Endometrial microvascular endothelial cells (primary cell): ENCODE data around the gene SORCS2. TPM values are rescaled to one million over a fixed set of nuclear protein-coding genes. Genes with fewer than 3 reads are reported as not detected.

Experiments used
- in situ Hi-C: cut with HindIII; loops from 2 replicates; pipeline ENCODE4 v1.10.0; 2017; ENCODE audit warnings: low sequenced_read_pairs, low pct_unique_long_range_greater_than_20kb; ENCODE audit errors: inconsistent ontology term
- total RNA-seq: library from RNA; depleted of rRNA; stranded (reverse); fragments of >200 nt; gene quantifications from one replicate; pipeline ENCODE4 v1.2.3, GENCODE V29; 2015; ENCODE audit errors: inconsistent ontology term

Gene SORCS2
- total RNA-seq, 1 donor from 2014 or later: not detected

DNA sequence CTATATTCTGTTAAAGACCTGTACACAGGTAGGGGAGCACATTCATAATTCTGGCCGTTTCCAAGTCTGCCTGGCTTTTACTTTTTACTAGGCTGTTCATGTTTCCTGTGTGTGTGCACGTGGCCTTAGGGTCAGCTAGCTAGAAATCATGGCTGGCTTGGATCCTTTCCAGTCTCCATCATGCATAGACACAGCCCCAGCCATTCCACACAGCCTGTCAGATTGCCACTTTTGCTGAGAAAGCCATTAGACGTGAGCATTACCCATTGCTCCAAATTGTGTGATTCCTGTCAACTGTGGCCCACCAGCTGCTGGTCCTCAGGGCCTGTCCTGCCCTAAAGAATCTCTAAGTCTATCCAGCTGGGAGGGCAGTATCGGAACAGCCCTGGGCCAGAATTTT lies 11.4 kb upstream of the SORCS2 start:
- in situ Hi-C loops: no loop called here

DNA sequence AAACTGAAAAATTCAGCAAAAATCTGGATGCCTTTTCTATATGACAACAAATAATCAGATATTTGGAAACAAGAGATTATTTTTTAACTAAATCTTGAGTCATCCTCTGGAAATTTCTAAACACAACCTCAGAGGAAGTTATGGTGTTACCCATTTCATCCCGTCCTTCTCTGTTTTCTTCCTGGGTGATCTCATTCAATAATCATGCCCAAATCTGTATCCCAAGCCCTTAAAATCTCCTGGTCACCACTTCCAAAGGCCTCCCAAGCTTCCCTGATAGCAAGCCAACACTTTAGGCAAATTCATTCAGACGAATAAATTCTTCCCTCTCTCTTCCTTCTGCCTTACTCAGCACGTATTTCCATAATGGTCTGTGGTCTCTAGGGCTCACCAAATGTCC lies 9.7 kb upstream of the SORCS2 start:
- in situ Hi-C loops: no loop called here

DNA sequence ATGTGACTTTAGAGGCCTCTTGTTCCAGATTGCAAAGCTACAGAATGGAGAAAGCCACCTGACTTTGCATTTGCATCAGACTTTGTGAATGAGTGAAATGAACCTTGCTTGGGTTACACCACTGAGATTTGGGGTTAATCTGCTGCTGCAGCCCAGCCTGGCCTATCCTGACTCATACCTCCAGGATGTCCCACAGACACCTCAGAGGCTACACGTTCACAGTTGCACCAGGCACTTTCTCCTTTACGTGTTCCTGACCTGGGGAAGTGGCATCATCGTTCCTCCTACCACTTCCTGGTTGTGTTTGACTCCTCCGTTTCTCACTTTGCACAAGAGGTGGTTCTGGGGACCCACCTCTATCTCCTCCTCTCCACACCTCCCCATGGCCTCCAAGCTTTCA lies 9.2 kb upstream of the SORCS2 start:
- in situ Hi-C loops: no loop called here

DNA sequence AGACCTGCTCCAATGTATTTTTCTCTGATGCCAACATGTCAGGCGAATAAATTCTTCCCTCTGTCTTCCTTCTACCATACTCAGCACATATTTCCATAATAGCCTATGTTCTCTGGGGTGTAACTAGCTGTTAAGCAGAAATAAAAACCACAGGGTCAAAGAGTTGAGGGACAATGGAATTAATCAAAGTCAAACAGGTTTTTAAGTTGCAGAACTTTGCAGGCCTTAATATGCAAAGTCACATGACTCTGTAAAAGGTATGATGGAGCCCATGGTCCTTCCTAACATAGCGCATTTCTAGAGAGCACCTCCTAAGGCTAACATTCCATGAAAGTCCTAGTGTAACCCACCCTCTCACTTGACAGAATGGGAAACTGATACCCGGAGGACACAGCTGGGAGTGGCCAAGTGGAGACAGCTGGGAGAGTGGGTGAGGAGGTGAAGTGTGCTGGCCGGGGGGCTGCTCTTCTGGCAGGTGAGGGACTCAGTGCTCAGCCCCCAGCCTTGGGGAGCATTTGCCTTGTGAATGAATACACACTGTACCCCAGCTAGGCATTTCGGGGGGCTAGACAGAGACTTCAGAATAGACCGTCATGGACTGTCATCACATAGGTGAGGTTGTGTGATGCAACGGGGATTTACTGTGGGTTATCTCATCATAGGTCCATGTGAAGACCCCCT lies 8.4 kb upstream of the SORCS2 start:
- in situ Hi-C loops: no loop called here

DNA sequence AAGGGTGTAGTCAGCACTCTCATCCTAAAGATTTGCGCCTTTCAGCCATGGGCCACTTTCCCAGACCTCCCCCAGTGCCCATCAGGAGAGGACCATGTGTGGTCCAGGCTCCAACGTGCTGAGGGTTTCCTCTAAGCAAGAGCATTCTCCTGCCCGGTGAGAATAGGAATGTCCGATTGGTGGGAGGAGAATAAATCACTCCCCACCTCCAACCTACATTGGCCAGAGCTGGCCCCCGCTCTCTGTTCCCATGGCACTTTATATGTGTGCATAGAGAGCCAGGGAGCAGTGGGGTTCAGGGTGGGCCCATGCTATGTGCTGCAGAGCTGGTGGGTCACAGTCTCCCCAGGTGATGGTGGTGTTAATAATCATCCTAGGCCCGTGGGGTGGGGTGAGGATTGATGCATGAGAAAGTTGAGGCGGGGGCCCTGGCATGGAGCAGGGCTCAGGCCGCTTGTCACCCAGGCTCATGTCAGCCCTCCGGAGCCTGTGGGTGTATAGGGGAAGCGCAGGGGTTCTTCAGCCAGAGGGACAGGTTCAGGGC lies 6.8 kb upstream of the SORCS2 start:
- in situ Hi-C loops: no loop called here

DNA sequence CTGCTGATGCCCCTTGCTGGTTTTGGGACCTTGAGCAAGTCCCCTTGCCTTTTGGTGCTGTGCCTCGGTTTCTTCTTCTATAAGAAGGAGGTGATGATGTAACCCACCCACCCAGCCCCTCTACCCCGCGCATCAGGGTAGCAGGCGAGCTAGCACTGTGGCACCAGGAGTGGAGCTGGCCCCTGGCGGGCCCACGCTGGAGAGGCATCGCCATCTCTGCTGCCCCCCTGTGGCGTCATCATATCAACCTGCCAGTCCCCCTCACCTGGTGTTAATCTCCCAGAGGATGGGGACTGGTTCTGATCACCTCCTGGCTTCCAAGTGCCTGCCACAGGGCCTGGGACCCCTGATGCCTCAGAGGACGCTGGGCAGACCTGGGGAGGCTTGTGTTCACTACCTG lies 6.3 kb upstream of the SORCS2 start:
- in situ Hi-C loops: no loop called here

DNA sequence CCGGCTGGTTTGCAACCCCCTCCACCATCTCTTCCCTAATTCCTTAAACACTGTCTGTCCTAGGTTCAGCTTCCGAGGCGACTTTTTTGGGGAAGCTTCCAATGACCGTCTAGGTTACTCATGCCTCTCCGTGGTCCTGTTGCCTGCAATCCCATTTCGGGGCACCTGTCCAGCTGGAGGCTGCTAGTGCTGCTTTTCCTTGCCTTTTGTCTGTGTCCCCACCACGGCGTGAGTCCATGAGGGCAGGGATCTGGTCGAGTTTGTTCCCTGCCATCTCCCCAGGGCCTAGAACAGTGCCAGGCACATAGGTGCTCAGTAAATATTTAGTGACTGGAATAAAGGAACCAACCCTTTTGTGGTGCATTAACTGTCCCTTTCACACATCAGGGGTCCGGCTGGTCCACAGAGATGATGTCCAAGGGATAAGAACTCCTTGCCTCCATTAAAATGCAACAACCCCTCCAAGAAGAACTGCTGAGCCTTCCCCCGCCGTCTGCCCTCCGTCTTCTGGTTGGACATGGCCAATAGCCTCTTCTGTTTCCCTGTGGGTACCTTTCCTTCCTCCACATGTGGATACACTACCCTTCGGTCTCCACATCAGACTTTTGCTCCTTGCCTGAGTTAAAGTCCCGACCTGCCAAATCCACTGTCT lies 5.7 kb upstream of the SORCS2 start:
- in situ Hi-C loops: no loop called here

DNA sequence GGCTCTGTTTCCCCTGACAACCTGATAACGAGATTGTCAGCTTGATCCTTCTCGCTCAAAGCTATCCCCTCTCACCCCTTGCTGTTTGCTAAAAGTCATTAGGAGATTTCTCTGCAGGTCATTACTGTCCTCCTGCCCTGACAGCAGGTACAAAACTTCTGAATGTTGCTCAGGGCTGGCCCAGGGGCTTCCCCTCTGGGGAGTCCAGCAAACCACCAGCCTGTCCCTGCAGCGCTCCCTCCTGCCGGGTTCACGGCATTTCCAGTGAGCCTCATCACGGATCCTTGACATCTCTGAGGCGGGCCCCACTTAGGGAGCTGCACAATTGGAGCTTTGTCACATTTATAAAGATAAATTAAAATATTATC lies 5.2 kb upstream of the SORCS2 start:
- in situ Hi-C loops: no loop called here

DNA sequence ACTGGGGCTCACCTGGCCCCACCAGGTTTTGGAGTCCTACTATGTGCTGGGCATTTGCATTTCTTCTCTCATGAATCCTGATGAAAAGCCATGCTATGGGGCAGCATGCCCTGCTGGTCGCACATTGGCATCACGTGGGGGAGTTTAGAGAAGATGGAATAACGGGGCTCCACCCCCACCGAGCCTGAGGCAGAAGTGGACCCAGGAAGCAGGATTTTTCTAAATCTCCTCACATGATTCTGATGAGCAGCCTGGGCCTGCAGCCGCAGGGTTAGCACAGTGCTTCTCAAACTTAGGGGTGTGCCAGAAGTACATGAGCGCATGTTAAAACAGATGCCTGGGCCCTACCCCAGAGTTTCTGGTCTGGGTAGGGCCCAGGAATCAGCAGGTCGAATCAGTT lies 4.6 kb upstream of the SORCS2 start:
- in situ Hi-C loops: no loop called here

DNA sequence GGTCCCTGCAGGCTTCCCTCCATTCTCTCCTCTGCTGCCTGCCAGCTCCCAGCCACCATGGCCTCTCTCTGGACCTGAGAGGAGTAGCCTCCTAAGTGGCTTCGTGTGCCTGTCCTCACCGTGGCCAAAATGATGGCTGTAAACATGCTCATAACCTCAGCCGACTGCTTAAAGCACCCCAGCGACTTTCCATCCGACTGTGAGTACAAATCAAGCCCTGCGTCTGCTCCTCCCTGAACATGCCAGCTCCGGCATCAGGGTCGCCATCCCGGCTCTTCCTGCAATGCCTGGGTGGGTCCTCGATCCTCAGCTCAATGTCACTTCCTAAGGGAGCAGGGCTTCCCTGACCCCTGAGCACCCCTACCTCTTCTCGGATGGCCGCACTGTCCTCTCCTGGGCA lies 3.3 kb upstream of the SORCS2 start:
- in situ Hi-C loops: no loop called here

DNA sequence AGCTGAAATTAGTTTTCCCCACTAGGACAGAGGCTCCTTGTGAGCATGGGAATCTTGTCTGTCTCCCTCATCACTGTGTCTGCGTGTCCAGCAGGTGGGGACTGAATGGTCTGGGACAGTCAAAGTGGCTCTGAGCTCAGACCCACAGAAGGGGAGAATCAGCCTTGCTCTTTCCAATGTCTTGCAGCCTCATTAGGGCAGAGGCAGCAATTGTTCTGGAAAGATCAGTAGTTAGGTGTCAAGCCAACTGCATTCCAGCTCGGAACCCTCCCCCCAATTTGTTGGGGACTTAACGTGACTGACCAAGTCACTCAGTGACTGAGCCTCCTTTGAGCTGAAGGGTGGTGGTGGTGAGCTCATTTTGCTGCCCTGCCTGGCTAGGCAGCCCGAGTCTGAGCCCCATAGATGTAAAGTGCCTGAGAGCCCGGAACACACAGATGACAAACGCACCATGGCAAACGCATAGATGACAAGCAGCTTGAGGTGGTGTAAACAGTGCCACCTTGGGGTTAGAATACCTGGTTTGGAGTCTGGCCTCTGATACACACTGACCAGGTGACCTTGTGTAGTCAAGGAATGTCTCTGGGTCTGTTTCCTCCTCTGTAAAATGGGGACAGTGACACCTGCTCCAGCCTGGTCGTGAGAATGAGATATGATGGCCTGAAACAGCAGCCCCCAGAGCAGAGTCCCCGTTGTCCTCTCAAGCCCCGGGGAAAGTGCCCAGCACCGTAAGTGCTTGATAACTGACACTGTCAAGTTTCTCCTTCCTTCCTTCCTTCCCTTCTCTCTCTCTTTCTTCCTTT lies 2.7 kb upstream of the SORCS2 start:
- in situ Hi-C loops: no loop called here

DNA sequence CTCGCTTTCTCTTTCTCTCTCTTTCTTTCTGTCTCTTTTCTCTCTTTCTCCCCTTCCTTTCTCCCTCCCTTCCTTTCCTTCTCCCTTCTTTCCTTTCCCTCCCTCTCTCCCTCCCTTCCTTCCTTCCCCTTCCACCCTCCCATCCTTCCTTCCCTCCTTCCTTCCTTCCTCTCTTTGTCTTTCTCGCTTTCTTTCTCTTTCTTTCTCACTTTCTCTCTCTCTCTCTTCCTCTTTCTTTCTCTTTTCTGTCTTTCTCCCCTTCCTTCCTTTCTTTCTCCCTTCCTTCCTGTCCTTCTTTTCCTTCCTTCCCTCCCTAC lies 2.1 kb upstream of the SORCS2 start:
- in situ Hi-C loops: no loop called here

DNA sequence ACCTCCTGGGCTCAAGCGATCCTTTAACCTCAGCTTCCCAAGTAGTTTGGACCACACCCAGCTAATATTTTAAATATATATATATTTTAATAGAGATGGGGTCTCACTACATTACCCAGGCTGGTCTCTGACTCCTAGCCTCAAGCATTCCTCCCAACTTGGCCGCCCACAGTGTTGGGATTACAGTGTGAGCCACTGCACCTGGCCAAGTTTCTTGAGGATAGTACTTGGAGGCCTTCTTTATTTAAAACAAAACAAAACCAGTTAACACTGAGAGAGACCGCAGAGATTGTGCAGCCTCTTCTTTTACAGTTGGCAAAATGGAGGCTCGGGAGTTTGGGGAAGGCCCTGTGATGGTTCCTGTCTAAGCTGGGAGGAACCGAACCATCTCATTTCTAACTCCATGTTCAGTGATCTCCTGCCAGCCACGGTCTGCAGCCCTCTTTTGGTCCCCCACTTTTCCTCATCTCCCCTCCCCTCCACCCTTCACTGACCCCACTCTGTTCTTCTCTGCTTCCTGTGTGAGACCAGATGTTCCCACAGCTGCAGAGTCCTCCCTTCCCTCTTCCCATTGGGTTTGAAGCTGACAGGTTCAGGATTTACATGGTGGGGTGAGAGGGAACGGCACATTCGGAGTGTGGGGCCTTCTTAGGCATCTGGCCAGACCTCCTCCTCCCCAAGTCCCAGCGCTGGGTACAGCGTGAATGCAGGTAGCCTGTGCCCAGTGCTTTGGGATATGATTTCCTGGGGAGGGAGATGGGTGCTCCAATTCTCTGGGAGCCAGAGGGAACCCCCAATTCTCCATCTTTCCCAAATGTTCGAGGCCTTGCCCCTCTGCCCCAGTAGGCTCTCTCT lies 1.4 kb upstream of the SORCS2 start:
- in situ Hi-C loops: no loop called here

DNA sequence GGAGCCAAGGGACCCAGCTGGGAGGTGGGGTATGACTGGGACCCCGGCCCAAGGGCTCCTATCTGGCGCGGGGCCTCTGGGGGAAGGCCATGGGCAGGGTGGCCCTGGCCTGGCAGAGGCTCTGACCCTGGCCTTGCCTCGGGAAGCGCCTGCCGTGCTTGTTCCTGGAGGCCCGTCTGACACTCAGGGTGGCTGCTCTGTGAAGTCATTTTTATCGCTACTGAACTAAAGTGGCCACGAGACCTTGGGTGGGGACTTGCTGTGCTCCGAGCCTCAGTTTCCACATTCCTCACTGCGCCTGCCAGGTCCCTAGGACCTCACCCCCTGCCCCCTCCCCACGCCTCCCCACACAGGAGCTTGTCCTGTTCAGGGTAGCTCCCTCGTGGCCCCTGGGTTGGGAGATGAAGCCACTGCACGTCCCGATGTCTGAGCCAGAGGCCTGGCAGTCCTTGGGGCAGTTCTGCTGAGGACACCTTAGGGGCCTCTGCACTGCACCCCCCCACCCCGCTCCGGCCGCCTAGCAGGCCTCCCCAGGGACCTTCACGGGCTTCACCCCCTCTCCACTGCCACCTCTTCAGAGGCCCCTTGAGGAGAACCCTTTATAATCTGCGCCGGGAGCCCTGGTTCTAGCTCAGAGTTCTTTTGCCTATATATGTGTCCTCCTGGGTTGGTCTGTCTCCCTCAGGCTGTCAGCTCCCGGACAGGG lies 639 bp upstream of the SORCS2 start:
- in situ Hi-C loops: no loop called here

DNA sequence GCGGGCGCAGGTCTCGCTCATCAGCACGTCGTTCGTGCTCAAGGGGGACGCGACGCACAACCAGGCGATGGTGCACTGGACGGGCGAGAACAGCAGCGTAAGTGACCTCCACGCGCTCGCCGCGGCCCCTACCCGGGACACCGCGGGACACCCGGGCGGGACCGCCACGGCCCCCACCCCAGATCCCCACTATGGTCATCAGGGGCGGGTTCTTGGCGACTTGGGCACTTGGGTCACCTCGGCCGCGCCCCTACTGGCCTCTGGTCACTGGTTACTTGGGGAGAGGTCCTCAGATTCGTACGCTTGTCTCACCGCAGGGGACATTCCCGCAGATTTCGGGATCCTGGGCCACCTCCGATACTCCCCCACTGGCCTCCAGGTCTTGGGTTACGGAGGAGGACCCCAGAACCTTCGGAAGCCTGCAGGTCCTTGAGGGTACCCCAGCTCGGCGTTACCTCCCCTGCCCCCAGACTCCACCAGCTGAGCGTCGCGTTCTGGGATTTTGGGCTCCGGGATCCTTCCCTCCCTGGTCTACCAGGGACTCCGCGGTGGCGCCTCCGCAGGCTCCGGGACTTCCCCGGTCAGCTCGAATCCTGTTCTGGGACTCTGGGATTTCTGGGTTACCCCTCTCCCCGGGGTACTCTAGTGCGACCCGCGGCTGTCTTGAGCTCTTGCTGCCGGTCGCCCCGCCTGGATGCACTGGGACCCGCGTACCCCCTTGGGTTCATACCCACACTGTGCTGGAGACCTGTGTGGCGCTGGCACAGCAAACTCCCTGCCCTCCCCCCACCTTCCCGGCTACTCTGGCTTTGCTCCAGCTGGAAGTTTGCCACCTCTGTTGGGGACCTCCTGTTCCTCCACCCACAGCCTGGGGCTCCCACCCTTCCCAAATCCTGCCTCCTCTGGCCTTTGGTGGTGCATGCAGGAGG lies 956 bp downstream of the SORCS2 start:
- in situ Hi-C loops: no loop called here

DNA sequence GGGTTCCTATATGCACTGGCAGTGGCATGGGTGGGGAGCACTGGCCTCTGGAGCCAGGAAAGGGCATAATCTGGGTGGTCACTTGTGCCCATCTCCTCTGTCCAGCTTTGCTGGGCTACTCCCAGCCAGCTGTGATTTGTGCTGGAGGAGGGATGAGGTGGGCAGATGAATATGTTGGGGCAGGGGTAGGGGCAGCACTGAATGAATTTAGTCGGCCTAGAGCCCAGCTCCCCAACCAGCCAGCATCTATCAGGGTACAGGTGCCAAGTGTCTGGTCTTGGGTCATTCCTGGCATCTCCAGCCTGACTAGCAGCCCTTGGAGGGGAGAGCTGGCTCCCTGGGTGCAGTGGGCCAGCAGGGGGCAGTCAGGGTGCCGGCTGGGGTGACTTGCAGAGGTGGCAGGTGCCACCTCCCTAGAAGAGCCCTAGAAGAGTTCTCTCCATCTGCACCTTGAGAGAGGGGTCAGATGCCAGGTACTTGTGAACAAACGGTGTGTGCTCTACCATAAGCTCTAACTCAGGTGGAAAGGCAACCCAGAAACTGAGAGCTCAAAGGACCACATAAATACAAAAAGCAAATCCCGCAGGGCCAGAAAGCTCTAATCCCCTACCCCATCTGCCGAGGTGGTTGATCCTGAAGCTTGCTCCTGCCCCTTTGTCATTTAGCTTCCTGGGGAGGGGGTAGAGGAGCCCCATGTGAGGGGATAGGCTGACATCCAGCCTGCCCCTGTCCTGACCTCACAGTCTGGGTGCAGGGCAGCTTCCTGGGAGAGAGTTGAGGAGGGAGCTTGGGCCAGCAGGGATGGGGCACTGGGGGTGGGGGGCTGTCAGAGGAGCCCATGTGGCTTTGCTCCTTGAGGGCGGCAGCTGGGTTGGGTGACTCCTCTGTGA lies 2.2 kb downstream of the SORCS2 start:
- in situ Hi-C loops: no loop called here

DNA sequence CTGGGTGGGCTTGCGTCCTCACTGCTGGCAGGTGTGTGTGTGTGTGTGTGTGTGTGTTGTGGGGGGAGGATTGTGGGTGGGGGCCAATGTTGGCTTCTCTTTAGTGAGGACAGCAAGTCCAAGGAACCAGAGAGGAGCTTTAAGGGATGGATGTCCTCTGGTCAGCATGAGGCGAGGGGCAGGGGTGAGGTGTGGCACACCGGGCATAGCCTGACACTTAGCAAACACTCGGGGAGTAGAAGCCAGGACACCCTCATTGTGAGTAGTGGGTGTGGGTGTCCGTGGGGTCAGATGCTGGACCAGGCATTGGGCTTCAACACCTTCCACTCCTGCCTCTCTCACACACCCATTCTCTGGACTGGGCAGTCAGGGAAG lies 2.8 kb downstream of the SORCS2 start:
- in situ Hi-C loops: no loop called here
